Fibroblast of villous mesenchyme (primary cell): ENCODE results near the gene PTOV1. TPM values are rescaled to one million over a fixed set of nuclear protein-coding genes. Genes with fewer than 3 reads are reported as not detected.

Experiments
- DNase-seq: peaks from one replicate; pipeline ENCODE4 v3.0.0-alpha.2; 2010; ENCODE audit warnings: low read depth
- H3K4me3 ChIP-seq: 2 replicates; pipeline ENCODE4 v1.5.1; 2011; ENCODE audit warnings: low read depth, mild to moderate bottlenecking, low read length
- total RNA-seq: library from RNA; depleted of rRNA; stranded (reverse); fragments of >200 nt; gene quantifications from 2 replicates; pipeline ENCODE4 v1.2.3, GENCODE V29; 2012
- TF ChIP-seq, protein P1 (sequence below): IDR thresholded peaks from 2 replicates; pipeline ENCODE4 v1.5.1; 2012; ENCODE audit warnings: low read depth, mild to moderate bottlenecking, low read length; ENCODE audit not compliant: insufficient read depth

The PTOV1 gene
- total RNA-seq, 1 donor: 47.9 TPM

DNA sequence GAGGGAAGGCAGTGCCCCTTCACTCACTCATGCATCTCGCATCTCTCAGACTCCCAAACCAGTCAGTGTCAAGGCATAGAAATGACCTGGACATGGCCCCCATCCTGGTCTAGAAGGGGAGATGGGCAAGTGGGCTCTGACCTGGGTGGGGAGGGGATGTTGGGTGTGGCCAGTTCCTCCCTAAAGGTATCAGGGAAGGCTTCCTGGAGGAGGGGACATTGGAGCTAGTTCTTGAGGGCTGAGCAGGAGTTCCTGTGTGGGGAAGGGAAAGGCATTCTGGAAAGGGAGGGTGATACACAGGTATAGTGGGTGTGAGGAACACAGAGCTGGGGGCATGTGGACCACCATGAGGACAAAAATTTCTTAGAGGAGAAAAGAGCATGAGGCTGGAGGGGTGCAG is 41.8 kb downstream of the PTOV1 start:
- TF ChIP-seq, protein P1, sequence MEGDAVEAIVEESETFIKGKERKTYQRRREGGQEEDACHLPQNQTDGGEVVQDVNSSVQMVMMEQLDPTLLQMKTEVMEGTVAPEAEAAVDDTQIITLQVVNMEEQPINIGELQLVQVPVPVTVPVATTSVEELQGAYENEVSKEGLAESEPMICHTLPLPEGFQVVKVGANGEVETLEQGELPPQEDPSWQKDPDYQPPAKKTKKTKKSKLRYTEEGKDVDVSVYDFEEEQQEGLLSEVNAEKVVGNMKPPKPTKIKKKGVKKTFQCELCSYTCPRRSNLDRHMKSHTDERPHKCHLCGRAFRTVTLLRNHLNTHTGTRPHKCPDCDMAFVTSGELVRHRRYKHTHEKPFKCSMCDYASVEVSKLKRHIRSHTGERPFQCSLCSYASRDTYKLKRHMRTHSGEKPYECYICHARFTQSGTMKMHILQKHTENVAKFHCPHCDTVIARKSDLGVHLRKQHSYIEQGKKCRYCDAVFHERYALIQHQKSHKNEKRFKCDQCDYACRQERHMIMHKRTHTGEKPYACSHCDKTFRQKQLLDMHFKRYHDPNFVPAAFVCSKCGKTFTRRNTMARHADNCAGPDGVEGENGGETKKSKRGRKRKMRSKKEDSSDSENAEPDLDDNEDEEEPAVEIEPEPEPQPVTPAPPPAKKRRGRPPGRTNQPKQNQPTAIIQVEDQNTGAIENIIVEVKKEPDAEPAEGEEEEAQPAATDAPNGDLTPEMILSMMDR: no peak
- DNase-seq: no peak
- H3K4me3 ChIP-seq: no peak overlapping the region

- no peak overlapping the region for H3K4me3 ChIP-seq
- TF ChIP-seq, protein P1: no peak
- DNase-seq: no peak
Measured at GRCh38 chr19:49894011-49894664, 43.2 kb downstream of the PTOV1 start.

DNA sequence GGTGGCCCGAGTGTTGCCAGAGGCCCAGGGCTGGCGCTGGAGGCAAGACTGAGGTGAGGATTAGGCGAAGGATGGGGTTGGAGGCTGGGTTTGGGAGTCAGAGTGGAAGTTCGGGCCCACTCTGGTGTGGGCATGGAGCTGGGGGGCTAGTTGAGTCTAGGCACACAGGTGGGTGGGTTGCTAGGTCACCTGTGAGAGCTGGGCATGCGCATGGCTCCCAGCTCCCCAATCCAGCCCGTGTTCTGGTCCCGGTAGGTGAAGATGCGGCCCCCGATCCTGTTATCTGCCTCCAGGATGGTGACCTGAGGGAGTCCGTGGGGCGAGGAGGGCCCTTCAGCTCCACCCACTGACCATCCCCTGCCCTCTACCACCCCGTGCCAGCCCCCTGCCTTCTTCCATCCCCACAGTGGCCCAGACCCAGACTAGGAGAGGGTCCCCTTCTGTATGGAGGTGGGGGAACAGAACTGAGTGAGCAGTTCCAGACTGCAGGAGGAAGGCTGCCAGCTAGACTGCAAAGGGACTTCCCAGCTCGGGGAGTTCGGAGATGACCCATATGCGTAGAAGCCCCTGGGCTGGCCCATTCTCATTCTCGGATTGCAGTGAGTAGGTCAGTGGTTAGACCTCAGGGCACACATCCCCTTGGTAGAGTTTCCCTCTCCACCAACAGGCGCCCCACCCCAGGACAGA is 44.1 kb downstream of the PTOV1 start:
- DNase-seq: no peak
- H3K4me3 ChIP-seq: no peak overlapping the region
- TF ChIP-seq, protein P1: no peak

DNA sequence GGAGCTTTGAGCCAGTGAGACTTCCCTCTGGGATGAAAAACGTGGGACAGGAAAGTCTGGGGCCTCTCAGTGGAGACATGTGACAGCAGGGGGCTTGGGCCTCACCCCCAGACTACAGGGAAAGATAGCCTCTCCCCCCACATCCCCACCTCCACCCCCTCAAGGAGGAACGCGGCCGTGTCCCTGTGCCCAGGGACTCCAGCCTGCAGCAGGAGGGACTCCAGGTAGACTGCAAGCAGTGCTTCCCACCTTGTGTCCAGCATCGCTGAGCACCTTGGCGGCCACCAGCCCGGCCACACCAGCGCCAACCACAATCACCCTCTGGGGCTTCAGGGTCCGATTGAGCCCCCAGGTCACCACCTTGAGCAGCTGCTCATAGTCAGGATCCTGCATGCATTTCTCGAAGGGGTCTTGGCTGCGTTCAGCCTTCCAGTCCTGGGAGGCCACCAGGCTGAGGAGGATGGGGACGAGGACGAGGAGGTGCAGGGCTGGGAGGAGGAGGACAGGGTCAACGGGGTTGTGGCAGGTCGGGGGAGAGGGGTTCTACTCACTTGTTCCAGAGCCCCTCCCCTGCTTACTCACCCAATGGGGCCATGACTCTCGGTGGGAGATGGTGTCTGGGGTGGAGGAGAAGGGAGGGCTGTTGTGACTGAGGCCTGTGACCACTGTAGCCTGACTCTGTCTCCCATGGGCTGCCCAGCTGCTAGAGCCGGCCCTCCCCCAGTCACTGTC is 44.8 kb downstream of the PTOV1 start:
- H3K4me3 ChIP-seq: no peak overlapping the region
- no peak for DNase-seq
- TF ChIP-seq, protein P1: no peak

DNA sequence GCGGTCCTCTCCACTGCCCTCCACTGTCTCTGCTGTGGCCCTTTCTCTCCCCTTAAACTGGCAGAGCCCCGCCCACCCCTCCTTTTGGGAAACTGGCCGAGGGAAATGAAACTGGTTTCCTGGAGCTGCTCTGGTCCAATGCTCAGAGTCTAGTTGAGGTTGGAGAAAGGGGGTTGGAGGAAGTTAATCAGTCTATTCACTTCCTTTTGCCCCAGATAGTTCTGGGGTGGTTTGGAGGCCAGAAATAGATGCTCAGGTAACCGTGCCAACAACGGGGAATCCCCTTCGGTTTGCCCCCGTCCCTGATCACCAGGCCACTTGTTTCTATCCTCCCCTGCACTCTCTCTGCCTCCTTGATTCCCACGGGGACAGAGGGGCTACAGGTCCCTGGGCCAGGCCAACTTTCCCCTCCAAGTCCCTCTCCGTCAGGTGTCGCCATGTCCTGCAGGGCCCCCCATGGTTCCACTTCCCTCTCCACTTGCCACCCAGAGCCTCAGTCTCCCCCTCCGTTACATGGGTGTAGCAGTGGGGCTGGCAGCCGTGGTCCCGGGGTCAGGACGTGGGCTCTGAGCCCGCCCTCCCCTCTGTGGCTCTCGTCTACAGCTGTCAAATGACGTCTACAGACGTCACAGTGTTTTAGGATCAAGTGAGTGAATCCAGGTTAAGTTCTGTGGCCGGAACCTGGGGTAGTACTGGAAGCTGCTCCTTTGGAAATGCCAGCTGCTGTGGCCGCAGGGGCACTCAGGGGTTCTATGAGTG is 46.1 kb downstream of the PTOV1 start, which contains the start of gene IL4I1:
Gene IL4I1 (minus strand): TSS at position 25 of the 759 bp plus-strand sequence. CDS start 727 bp downstream, outside the sequence.
- DNase-seq: peak; percentile 24
- TF ChIP-seq, protein P1: no peak
- H3K4me3 ChIP-seq: no peak within 1 kb of the TSS

GRCh38 chr19:49904136-49904535 is 53.2 kb downstream of the PTOV1 start:
- DNase-seq: no peak
- no peak overlapping the region for H3K4me3 ChIP-seq
- TF ChIP-seq, protein P1: no peak
